Measurements from ENCODE around the gene PALLD.
A peak's percentile ranks its signal among the peaks of the same experiment; 100 is the strongest.
"Not testable (repeated sequence)": the region's sequence is repeated elsewhere in the genome, so short reads cannot be mapped to it uniquely, and the experiment has no call there.

PALLD gene

DNA sequence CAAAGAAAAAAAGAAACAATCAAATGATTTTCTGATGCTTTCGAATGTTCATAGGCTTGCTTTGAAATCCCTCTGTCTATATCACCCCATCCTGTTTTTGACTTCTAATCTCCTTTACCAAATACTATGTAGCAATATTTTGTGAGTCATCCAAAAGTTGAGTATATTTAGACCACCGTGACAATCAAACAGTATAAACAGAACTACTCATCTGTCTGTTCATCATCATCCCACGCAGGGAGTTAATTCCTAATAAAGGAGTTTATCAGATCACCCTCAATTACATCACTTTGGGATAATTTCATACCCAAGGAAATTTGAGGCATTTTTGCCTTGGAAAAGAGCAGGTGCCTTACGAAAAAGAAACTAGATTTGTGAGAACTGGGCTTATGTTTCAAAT lies 300.3 kb downstream of the PALLD start:
- no peak for DNase-seq (ENCODE audit: low spot score)

DNA sequence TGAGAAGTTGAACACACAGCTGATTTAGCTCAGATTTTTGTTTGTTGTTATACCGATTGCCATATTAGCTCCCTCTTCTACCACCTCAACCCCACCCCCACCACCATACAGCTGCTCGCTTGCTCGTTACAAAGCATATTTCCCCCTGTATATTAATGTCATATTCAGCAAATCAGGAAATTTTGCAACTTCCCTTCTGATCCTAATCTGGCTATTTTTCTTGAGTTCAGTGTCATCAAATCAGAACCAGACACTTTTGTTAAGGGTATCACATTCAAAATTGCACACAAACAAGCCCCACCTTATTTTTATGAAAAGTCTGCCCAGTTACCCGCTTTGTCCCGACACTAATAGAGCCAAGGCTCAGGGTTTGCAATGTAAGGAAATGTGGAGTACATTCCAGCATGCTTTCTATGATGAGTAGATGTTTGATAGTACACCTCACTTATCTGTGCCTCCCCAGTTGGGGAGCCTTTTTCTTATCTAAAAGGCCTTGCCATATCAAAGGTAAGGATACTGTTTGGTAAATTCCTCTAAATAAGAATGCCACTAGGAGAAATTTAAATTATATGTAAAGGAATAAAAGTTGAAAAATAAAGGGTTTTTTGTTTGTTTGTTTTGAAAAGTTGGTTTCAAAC lies 301.0 kb downstream of the PALLD start:
- no peak for DNase-seq (ENCODE audit: low spot score)

GRCh38 chr4:168800926-168801325 lies 304.1 kb downstream of the PALLD start:
- DNase-seq (ENCODE audit: low spot score) = no peak

DNA sequence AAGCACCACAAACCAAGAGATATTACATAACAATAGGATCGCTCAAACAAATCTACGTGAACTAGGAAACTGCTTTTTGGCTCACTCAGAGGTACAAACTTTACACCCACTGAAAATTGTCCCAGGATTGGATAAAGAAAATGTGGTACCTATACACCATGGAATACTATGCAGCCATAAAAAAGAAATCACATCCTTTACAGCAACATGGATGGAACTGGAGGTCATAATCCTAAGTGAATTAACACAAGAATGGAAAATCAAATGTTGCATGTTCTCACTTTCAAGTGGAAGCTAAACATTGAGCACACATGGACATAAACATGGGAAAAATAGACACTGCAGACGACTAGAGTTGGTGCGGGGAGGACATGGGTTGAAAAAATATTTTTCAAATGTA lies 305.4 kb downstream of the PALLD start:
- no peak for DNase-seq (ENCODE audit: low spot score)

DNA sequence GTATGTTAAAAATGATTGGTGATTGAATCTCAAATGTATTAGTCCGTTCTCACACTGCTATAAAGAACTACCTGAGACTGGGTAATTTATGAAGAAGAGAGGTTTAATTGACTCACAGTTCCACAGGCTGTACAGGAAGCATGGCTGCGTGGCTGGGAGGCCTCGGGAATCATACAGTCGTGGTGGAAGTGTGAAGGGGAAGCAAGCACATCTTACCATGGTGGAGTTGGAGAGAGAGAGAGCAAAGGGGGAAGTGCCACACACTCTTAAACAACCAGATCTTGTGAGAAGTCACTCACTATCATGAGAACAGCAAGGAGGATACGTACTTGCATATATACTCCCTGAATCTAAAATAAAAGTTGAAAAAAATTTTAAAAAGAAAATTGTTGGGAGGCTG lies 306.2 kb downstream of the PALLD start:
- DNase-seq (ENCODE audit: low spot score) = not testable (repeated sequence)

- no peak for DNase-seq (ENCODE audit: low spot score)
Observed at GRCh38 chr4:168803732-168804131, 306.9 kb downstream of the PALLD start.

GRCh38 chr4:168804146-168804545 lies 307.3 kb downstream of the PALLD start:
- no peak for DNase-seq (ENCODE audit: low spot score)

- no peak for DNase-seq (ENCODE audit: low spot score)
Observed at GRCh38 chr4:168805341-168805740, 308.5 kb downstream of the PALLD start.

- DNase-seq (ENCODE audit: low spot score) = not testable (repeated sequence)
Observed at GRCh38 chr4:168806247-168806646, 309.4 kb downstream of the PALLD start.

DNA sequence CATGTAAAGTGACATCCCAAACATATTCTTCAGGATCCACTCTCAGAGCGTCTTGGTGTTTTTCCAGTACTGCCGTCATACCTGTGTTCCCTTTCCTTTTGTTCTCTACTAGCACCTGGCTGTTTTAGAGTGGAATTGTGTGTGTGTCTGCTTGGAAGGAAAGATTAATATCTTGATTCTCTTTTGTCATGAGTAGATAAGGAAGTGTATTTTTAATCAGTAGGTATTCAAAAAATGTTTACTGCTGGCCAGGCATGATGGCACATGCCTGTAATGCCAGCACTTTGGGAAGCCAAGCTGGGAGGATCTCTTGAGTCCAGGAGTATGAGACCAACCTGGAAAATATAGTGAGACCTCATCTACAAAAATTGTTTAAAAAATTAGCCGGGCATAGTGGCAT lies 314.4 kb downstream of the PALLD start:
- no peak for DNase-seq (ENCODE audit: low spot score)

DNA sequence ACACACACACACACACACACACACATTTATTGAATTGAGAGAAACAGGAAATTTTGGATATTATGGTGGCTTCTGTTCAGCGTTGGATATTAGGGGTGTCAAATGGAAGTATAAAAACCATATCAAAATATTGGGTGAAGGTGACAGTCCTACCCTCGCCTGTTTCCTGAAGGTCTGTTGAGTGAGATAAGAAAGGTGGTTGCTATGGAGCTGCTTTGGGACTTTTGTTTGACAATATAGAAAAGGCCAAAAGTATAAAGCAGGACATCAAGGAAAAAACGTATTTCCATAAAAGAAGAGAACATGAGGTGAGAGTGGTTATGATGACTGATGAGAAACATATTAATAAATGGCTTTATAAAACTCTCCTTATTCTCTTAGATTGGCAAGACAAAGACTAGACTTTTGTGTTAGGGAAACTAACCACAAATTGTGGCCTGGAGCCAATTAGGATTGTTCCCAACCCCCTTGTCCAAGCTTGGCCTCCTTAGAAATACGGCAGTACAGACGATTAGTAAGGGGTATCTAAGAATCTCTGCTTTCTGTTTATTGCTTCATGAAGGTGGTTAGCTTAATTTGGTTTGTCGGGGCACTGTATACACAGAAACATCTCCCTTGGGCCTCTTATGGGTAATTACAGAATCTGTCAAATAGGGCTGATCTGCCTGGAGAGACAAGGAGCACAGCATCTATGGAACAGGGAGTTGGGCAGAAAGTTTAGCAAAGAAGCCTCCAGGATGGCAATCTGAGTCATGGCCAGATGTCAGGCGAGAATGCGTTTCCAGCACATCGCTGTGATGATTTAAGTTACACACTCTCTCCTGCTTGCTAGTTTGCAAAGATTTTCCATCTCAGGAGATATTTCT lies 315.2 kb downstream of the PALLD start:
- DNase-seq (ENCODE audit: low spot score) = no peak

DNA sequence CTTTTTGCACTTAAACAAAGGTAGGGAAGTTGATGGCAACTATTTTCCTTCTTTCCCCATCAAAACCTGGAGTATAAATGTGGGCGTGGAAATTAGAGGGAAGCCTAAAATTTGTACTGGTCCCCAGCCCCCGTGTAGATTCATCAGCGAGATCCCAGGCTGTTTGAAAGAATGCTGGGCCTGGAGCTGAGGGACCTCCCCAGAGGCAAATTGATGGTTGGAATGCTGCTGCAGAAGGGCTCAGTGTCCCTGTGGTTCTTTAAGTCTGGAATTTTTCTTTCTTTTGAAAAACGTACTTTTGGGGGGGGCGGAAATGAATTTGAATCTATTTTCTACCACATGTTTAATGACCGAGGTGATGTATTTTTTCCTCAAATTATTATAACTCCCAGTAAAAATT lies 316.0 kb downstream of the PALLD start:
- no peak for DNase-seq (ENCODE audit: low spot score)

DNA sequence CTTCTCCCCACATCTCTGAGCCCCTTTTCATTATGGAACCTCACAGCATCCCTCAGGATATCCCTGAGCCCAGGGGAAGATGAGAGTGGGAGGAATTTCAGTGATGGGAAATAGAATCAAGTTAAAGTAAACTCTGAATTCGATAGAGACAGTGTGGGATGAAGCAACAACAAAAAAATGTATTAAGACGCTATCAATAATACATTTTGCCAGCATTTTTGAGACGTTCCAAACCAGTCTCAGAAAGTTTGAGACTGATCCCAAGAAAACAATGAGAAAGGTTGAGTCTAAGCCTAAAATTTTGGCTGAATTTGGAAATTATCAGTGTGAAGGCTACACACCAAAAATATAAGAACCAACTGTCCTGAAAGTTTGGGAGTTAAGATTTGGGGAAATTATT lies 317.0 kb downstream of the PALLD start:
- DNase-seq (ENCODE audit: low spot score) = no peak

DNA sequence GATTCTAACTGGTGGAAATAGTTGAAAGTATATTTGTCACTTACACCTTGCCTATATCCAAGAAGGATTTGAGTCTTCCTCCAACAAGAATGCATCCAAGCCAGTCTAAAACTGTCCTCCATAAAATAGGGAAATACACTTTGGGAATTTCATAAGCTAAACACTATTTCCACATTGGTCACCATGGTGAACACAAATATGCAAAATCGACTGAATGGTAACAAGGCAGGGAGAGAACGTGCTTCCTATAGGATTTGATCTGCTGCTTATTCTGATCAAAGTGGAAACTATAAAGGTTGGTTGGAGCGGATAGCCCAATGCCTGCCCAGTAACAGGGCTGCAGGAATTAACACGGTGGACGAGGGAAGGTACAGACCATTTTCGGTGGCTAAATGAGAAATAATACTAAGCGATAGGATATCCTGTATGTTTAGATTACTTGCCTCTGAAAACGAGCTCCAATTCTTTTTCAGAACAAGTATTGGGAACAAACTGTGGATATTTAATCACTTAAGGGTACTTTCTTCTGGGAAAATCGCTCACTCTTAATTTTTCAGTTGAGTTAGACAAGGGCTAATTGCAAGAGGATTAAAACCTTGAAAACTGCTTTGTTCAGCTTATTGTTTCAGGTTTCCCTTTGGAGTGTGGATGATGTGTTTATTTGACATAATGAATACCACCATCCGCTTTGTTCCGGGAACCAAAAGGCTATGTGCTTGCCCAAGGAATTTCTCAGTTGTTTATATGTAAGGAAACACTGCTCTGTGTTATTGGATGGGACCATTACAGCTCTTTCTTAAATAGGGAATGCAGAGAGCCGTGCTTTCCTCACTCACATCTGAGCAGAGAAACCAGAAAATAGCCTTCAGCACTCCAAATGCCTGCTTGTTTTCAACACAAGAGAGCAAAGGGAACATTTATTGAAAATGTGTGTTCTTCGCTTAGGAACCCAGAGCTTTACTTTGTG lies 318.8 kb downstream of the PALLD start:
- DNase-seq (ENCODE audit: low spot score) = no peak

GRCh38 chr4:168817370-168817769 lies 320.5 kb downstream of the PALLD start:
- no peak for DNase-seq (ENCODE audit: low spot score)

- DNase-seq (ENCODE audit: low spot score) = no peak
Observed at GRCh38 chr4:168822481-168822880, 325.6 kb downstream of the PALLD start.

DNA sequence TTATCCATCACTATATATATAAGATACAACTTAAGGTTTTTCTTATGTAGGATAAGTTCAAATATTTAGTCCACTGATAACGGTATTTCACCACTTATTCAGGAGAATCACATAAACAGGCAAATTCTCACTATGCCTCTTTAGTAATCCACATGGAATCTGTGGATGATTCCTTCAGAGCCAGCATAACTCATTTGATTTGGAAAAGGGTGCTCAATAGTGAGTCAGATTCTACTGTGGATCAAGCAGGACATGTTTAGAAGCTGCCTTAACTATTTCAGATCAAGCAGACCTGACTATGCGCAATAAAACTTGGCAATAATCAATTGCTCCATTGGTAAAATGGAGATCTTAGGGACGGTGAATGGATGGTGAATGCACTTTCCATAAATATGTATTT lies 329.1 kb downstream of the PALLD start:
- no peak for DNase-seq (ENCODE audit: low spot score)

GRCh38 chr4:168826620-168827019 lies 329.8 kb downstream of the PALLD start:
- no peak for DNase-seq (ENCODE audit: low spot score)

- no peak for DNase-seq (ENCODE audit: low spot score)
Observed at GRCh38 chr4:168830777-168831512, 334.1 kb downstream of the PALLD start.

GRCh38 chr4:168831585-168831918 lies 334.7 kb downstream of the PALLD start:
- DNase-seq (ENCODE audit: low spot score) = no peak

DNA sequence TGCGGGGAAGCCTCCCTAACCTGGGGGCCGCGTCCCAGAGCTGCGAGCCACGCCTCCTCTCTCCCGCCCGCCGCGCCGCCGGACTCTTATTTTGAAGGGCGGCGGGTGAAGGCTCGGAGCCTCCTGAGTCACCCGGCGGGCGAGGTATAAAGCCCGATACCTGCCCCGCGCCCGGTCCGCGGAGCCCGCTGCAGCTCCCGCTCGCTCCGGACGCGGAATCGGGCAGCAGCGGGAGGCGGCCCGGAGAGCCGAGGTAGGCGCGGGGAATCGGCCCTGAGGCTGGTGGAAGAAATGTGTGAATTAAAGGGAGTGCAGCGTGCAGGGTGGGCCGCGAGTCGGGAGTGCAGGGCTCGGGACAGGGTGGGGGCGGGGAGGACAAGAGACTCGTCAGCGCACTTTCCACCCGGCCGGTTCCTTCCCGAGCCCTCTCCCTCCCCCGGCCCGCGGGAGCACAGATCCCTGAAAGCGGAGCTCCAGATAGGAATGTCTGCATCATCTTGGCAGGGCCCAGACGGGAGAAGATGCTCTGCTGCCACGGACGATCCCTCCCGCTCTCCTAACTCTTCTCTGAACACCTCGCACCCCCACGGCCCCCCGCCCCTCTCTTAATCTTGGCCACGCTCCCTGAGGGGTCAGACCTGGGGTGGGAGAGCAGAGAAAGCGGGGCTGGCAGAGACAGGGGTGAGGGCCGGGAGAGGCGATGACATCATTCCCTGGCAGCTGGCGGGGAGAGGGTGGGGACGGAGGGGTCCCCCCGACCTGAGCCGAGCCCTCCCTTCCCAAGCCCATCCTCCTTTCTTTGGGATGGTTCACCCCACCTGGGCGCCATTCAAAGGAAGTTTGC lies 335.3 kb downstream of the PALLD start:
- peak; percentile 35 for DNase-seq (ENCODE audit: low spot score)
